D721Med (cell line): ENCODE data around the gene TMTC1.

Source experiments
- DNase-seq: peaks from one replicate; pipeline ENCODE4 v3.0.0; 2011; ENCODE audit warnings: low spot score; ENCODE audit not compliant: insufficient read length
- FAIRE-seq: peaks from 2 replicates; lab custom pipeline; 2011; peaks lifted over from hg19 to GRCh38; lab: Jason Lieb, UNC
- CTCF ChIP-seq: IDR thresholded peaks from 2 replicates; pipeline ENCODE4 v1.5.1; 2012; ENCODE audit warnings: mild to moderate bottlenecking, control low read depth; ENCODE audit not compliant: insufficient read depth; ENCODE audit errors: missing control alignments

The TMTC1 gene

GRCh38 chr12:29537298-29537697, 246.4 kb downstream of the TMTC1 start:
- FAIRE-seq (no peak), DNase-seq (no peak)
- no peak for TF ChIP-seq CTCF

GRCh38 chr12:29534935-29535334, 248.8 kb downstream of the TMTC1 start:
- TF ChIP-seq CTCF = no peak
- no peak for DNase-seq
- no peak for FAIRE-seq

DNA sequence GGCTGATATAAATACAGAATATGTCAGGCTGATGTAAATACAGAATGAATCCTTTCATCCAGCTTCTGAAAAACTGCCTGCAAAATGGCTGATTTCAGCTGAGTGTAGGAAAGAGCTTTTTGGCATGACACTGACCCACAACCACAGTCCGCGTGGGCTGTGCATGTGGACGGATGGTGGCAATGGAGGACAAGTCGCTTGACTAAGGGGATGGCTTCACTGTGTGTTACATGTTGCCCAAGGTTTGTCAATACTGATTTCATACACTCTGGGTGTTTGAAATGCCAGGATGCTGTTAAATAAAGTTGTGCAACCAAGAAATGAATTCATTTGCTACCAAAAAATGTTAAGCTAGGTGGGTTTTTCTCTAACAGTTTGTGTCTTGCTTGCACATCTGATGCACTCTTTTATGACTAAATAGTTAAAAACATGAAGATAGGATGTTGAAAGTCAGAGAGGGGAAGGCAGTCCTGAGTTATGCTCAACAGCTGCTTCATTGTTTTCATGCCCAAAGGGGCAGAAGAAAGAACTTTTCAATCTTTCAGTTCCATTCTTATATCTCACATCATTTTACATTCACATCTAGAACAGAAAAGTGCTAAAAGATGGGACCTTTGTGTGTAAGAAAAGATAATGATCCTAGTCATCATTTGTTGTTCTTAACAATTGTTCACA, 249.8 kb downstream of the TMTC1 start:
- DNase-seq = no peak
- no peak for TF ChIP-seq CTCF
- FAIRE-seq = no peak

- FAIRE-seq (no peak), DNase-seq (no peak)
- no peak for TF ChIP-seq CTCF
Measured at GRCh38 chr12:29531471-29531870, 252.3 kb downstream of the TMTC1 start.

- DNase-seq (no peak), FAIRE-seq (no peak)
- no peak for TF ChIP-seq CTCF
Measured at GRCh38 chr12:29530436-29530835, 253.3 kb downstream of the TMTC1 start.

GRCh38 chr12:29528161-29528560, 255.6 kb downstream of the TMTC1 start:
- DNase-seq (no peak), FAIRE-seq (no peak)
- no peak for TF ChIP-seq CTCF

GRCh38 chr12:29521951-29522350, 261.8 kb downstream of the TMTC1 start:
- DNase-seq (no peak), FAIRE-seq (no peak)
- no peak for TF ChIP-seq CTCF
